CD4-positive, alpha-beta T cell treated with Interleukin-6 for 4 hours (primary cell): ENCODE results near the gene ENPEP.
A peak's percentile ranks its signal among the peaks of the same experiment; 100 is the strongest.
"Not testable (repeated sequence)": the region's sequence is repeated elsewhere in the genome, so short reads cannot be mapped to it uniquely, and the experiment has no call there.

Experiments
- DNase-seq: peaks from one replicate; pipeline ENCODE4 v3.0.0-alpha.2; 2020; ENCODE audit warnings: mixed read lengths

The ENPEP gene

GRCh38 chr4:110484767-110485166 is 8.8 kb downstream of the ENPEP start:
- no peak for DNase-seq

GRCh38 chr4:110485452-110485851 is 9.5 kb downstream of the ENPEP start:
- DNase-seq: no peak

GRCh38 chr4:110486256-110486655 is 10.3 kb downstream of the ENPEP start:
- no peak for DNase-seq

GRCh38 chr4:110486850-110487249 is 10.9 kb downstream of the ENPEP start:
- DNase-seq: not testable (repeated sequence)

DNA sequence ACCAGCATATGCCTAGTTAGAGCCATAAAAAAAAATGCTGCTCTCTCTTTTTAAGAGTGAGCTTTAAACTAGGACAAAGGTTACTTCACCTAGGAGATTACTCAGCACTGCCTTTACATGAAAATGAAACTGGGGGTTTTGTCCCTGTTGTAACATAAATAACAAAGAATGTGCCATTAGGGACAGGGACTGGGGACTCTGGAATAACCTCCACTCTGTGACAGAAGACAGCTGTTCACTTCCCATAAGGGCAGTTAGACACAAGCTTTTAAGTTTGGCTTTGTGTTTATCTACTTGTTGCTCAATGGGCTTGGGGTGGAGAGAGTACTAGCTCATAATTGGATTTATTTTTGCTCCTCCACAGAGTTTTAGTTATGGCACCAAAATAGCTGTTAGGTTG is 11.9 kb downstream of the ENPEP start:
- DNase-seq: no peak

DNA sequence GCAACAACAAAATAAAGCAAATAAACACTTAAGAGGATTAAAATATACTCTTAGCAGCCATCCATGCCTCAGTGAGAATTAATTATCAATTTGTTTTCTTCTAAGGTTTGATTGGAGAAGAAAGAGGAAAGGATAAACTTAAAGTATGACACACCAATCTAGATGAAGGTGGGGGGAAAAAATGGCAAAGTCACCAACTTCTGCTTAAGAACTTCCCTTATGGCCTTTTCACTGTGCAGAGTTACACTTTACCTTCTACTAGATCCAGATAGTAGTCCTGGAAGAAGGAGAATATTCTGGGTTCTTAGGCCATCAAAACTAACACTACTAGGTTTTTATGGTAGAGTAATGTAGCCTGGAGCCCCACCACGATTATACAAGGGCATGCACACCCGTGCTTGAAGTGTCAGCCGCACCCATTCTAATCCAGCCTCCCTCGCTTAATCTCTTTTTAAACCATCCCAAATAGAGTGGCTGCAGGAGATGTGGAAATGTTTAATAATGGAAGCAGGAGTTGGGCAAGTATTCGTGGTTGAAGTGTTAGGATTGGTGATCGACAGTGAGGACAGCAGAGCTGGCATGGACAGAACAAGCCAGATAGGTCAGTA is 14.1 kb downstream of the ENPEP start:
- no peak for DNase-seq

DNA sequence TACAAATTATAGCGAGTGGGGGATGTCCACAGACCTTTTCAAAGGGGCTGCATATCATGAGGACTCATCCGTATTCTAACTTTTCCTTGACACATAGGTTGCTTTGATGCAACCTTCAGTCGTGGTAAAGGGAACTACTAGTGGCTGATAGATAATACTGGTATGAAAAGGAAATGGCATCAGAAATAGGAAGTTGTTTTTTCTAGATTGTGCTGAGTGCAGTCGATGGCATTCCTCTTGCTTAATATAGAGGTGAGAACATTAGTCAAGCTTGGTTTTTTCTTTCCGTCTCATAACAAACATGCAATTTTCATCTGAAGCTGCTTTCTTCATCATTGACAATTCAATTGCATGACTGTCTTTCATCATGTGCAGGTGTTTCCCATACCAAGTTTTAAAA is 16.6 kb downstream of the ENPEP start:
- no peak for DNase-seq

- no peak for DNase-seq
Observed at GRCh38 chr4:110493520-110493919, 17.6 kb downstream of the ENPEP start.

DNA sequence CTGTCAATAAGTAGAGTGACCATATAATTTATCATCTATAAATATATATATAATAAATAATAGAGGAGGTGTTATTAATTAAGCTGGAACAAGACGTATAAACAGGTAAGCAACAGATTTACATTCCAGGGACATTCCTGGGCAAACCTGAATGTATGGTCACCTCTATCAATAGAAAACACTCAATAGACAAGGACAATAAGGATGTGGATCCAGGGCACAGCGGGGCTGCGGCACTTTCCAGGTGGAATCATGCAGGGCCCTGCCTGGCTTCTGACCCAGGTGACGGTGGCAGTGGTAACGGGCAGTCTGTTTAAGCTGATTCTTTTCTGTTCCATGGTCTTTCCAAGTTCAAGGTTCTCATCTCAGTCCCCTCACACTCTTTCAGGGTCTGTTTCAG is 22.5 kb downstream of the ENPEP start:
- no peak for DNase-seq

- no peak for DNase-seq
Observed at GRCh38 chr4:110499126-110499525, 23.2 kb downstream of the ENPEP start.

GRCh38 chr4:110501826-110502225 is 25.9 kb downstream of the ENPEP start:
- no peak for DNase-seq

DNA sequence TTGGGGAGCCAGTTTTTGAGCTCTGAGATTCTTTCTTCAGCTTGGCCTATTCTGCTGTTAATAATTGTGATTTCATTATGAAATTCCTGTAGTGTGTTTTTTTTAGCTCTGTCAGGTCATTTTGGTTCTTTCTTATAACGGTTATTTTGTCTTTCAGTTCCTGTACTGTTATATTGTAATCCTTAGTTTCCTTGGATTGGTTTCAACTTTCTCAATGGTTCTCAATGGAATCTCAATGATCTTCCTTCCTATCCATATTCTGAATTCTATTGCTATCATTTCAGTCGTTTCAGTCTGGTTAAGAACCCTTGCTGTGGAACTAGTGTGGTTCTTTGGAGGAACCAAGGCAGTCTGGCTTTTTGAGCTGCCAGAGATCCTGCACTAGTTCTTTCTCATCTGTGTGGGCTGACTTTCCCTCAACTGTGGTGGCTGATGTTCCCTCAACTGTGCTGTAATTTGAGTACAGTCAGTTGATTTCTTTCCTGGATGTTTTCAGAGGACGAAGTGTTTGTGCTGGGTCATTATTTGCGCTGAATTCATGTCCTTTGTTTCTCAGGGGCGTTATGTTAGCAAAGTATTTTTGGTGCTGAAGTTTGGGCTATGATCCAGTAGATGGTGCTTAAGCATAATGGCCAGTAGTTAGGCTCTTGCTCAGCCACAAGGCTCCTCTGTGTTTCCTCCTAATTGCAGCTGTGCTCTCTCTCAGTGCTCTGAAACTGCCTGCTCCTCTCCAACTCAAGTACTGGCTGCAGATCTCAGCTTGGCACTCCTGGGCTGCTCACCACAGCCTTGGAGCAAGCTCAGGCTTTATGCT is 27.5 kb downstream of the ENPEP start:
- no peak for DNase-seq

DNA sequence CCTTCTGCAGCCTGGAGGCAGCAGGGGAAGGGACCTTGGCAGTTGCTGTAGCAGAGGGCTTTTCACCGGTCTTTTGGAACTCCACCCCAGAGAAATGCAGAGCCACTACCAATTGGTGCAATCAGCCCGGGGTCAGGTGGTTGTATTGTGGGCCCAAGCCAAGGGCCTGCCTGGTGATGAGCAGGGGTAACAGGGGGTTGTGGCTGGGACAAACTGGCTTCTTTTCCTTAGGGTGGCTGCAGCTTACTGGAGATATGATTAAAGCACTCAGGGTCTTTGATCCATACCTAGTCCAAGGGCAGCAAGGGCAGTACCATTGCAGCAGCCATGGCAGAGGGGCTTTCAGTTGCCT is 28.1 kb downstream of the ENPEP start:
- no peak for DNase-seq

- no peak for DNase-seq
Observed at GRCh38 chr4:110505440-110505839, 29.5 kb downstream of the ENPEP start.

- no peak for DNase-seq
Observed at GRCh38 chr4:110508827-110509710, 33.1 kb downstream of the ENPEP start.

GRCh38 chr4:110510277-110510676 is 34.3 kb downstream of the ENPEP start:
- no peak for DNase-seq

DNA sequence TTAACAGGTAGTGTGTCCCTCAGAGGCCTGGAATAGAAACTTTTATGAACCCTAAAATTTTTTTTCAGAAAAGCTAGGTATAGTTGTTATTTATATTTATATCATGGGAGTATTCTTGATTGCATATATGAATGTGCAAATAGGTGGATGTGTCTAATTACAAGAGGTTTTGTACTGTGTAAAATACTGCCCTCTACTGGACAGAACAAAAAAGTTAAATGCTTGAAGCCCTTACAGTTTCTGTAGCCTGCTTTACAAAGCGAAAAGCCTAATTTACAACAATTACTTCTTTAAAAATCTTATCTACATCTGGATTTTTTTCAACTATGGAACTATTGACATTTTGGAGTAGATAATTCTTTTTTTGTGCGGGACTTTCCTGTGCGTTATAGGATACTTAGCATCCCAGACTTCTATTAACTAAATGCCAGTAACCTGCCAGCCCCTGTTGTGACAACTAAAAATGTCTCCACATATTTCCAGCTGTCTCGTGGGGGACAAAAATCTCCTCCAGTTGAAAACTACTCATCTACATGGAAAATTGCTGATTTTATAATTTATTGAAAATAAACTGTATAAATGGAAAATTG is 35.1 kb downstream of the ENPEP start:
- no peak for DNase-seq

GRCh38 chr4:110512901-110513300 is 36.9 kb downstream of the ENPEP start:
- DNase-seq: no peak

DNA sequence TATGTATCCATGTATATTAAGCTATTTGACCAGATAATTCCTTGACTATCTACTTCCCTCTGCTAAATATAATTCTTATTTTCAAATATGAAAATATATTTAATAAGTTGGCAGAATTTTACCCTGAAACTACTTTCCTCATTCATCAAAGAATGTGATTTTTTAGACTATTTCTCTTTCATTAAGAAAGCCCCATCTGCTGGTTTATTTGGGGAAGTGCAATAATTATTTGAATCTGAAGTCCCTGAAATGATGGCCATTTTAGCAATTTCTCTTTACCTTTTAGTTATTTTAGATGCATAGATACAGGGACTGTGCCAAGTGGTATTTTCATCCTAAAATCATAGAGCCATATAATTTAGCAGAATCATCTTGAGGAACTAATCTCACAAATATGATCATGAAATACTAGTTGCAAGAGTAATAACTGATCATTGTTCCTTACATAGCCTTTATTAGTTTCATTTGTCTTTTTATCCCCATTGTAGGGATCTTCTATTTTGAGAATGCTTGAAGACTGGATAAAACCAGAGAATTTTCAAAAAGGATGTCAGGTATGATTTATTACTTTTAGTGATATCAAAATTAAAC is 39.0 kb downstream of the ENPEP start:
- DNase-seq: no peak

DNA sequence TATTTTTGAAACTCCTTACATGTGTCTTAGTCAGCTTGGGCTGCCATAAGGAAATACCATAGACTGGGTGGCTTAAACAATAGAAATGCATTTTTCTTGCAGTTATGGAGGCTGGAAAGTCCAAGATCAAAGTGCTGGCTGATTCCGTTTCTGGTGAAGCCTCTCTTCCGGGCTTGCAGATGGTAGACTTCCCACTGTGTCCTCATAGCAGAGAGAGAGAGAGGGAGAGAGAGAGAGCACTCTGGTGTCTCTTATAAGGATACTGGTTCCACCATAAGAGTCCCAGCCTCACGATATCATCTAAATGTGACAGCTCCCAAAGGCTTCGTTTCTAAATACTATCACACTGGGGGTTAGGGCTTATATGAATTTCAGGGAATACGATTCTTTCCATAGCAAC is 39.7 kb downstream of the ENPEP start:
- no peak for DNase-seq

- DNase-seq: peak; percentile 82
Observed at GRCh38 chr4:110516106-110516922, 40.4 kb downstream of the ENPEP start.

GRCh38 chr4:110518889-110519490 is 43.0 kb downstream of the ENPEP start:
- peak; percentile 36 for DNase-seq
